Measurements from ENCODE around the gene GALNT9.

The GALNT9 gene

DNA sequence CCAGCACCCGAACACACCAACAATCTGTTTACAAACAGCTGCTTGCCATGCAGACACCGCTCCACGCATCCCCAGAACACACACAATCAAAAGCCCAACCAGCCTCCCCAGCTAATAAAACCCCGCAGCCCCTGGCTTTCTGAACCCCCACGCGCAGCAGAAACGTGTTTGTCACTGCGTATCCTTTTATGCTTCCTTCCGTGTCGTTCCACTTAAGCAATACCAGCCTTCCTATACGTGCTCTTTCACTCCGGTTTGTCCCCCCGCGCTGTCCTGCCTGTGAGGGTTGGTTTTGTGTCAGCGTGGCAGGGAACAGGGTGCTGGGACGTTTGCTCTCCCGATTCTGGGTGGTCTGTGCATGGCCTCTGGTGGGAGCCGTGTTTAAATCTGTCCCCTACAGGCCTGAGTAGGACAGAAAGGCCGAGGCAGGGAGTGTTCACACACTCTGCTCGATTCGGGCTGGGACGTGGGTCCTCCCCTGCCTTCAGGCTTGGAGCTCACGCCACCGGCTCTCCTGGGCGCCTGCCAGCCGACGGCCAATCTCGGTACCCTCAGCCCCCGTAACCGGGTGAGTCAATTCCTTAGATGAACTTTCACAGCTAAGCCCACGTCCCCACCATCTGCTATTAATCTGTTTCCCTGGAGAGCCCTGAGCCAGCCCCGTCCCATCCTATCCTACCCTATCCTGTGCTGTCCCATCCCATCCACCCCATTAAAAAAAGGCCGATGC lies 125.2 kb downstream of the GALNT9 start:
- H3K4me3 ChIP-seq (ENCODE audit: severe bottlenecking) = no peak overlapping the region
- H3K27me3 ChIP-seq (ENCODE audit: insufficient read depth, poor library complexity, severe bottlenecking) = peaks cover 62% of the 10 kb centered on the region
- DNase-seq (ENCODE audit: low spot score) (no peak), ATAC-seq (ENCODE audit: low read depth) (no peak)
- no peak overlapping the region for H3K27ac ChIP-seq (ENCODE audit: poor library complexity, severe bottlenecking)
- no peaks in the 10 kb centered on the region for H3K4me1 ChIP-seq (ENCODE audit: insufficient read depth, poor library complexity, severe bottlenecking)
- H3K36me3 ChIP-seq (ENCODE audit: low read depth) = no peaks in the 10 kb centered on the region
- H3K9me3 ChIP-seq (ENCODE audit: severe bottlenecking) = no peaks in the 10 kb centered on the region
- TF ChIP-seq, protein P1, sequence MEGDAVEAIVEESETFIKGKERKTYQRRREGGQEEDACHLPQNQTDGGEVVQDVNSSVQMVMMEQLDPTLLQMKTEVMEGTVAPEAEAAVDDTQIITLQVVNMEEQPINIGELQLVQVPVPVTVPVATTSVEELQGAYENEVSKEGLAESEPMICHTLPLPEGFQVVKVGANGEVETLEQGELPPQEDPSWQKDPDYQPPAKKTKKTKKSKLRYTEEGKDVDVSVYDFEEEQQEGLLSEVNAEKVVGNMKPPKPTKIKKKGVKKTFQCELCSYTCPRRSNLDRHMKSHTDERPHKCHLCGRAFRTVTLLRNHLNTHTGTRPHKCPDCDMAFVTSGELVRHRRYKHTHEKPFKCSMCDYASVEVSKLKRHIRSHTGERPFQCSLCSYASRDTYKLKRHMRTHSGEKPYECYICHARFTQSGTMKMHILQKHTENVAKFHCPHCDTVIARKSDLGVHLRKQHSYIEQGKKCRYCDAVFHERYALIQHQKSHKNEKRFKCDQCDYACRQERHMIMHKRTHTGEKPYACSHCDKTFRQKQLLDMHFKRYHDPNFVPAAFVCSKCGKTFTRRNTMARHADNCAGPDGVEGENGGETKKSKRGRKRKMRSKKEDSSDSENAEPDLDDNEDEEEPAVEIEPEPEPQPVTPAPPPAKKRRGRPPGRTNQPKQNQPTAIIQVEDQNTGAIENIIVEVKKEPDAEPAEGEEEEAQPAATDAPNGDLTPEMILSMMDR (IDR thresholded peaks at IDR 0.05; ENCODE audit: poor library complexity, severe bottlenecking) = no peak

GRCh38 chr12:132202929-132203721 lies 126.3 kb downstream of the GALNT9 start:
- Histone ChIP-seq H3K9me3 (ENCODE audit: severe bottlenecking) (no peaks in the 10 kb centered on the region), H3K4me1 (ENCODE audit: insufficient read depth, poor library complexity, severe bottlenecking) (no peaks in the 10 kb centered on the region), H3K27me3 (ENCODE audit: insufficient read depth, poor library complexity, severe bottlenecking) (peaks cover 59% of the 10 kb centered on the region), H3K4me3 (ENCODE audit: severe bottlenecking) (no peak overlapping the region), H3K27ac (ENCODE audit: poor library complexity, severe bottlenecking) (no peak overlapping the region), H3K36me3 (ENCODE audit: low read depth) (no peaks in the 10 kb centered on the region)
- TF ChIP-seq, protein P1 (IDR thresholded peaks at IDR 0.05; ENCODE audit: poor library complexity, severe bottlenecking) = no peak
- ATAC-seq (ENCODE audit: low read depth) = no peak
- no peak for DNase-seq (ENCODE audit: low spot score)

GRCh38 chr12:132201391-132202120 lies 127.8 kb downstream of the GALNT9 start:
- TF ChIP-seq, protein P1 (IDR thresholded peaks at IDR 0.05; ENCODE audit: poor library complexity, severe bottlenecking) = no peak
- no peak for ATAC-seq (ENCODE audit: low read depth)
- no peaks in the 10 kb centered on the region for H3K36me3 ChIP-seq (ENCODE audit: low read depth)

DNA sequence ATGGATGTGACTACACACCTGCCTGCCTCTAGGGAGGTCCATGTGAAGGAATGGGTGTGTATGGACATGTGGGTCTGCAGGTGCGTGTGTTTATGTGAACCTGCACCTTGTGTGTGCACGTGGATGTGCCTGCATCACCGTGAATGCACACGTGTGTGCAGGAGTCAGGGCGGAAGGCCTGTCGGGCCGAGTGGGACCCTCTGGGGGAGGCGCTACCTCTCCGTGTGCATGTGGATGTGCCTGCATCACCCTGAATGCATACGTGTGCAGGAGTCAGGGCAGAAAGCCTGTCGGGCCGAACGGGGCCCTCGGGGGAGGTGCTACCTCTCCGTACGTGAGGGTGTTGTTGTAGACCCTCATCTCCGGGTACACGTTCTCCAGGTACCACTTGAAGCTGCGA lies 128.6 kb downstream of the GALNT9 start:
- ATAC-seq (ENCODE audit: low read depth) (no peak), DNase-seq (ENCODE audit: low spot score) (no peak)
- no peaks in the 10 kb centered on the region for H3K9me3 ChIP-seq (ENCODE audit: severe bottlenecking)
- H3K4me3 ChIP-seq (ENCODE audit: severe bottlenecking) = no peak overlapping the region
- H3K36me3 ChIP-seq (ENCODE audit: low read depth) = no peaks in the 10 kb centered on the region
- H3K27ac ChIP-seq (ENCODE audit: poor library complexity, severe bottlenecking) = no peak overlapping the region
- H3K4me1 ChIP-seq (ENCODE audit: insufficient read depth, poor library complexity, severe bottlenecking) = no peaks in the 10 kb centered on the region
- TF ChIP-seq, protein P1 (IDR thresholded peaks at IDR 0.05; ENCODE audit: poor library complexity, severe bottlenecking) = no peak
- H3K27me3 ChIP-seq (ENCODE audit: insufficient read depth, poor library complexity, severe bottlenecking) = peaks cover 44% of the 10 kb centered on the region

More at GRCh38 chr12:132201391-132202120, 127.8 kb downstream of the GALNT9 start:
- H3K9me3 ChIP-seq (ENCODE audit: severe bottlenecking) = no peaks in the 10 kb centered on the region
- peaks cover 44% of the 10 kb centered on the region for H3K27me3 ChIP-seq (ENCODE audit: insufficient read depth, poor library complexity, severe bottlenecking)
- DNase-seq (ENCODE audit: low spot score) = no peak
- H3K4me1 ChIP-seq (ENCODE audit: insufficient read depth, poor library complexity, severe bottlenecking) = no peaks in the 10 kb centered on the region
- H3K27ac ChIP-seq (ENCODE audit: poor library complexity, severe bottlenecking) = no peak overlapping the region
- H3K4me3 ChIP-seq (ENCODE audit: severe bottlenecking) = no peak overlapping the region
